HG02884 (cell line): ENCODE measurements around the gene GOLT1A.

ENCODE experiments used
- ATAC-seq: cut with Tn5 transposase; IDR thresholded peaks from one replicate; pipeline ENCODE4 v1.9.1; 2021; ENCODE audit warnings: mild to moderate bottlenecking, moderate library complexity; ENCODE audit not compliant: unreplicated experiment

GOLT1A gene

DNA sequence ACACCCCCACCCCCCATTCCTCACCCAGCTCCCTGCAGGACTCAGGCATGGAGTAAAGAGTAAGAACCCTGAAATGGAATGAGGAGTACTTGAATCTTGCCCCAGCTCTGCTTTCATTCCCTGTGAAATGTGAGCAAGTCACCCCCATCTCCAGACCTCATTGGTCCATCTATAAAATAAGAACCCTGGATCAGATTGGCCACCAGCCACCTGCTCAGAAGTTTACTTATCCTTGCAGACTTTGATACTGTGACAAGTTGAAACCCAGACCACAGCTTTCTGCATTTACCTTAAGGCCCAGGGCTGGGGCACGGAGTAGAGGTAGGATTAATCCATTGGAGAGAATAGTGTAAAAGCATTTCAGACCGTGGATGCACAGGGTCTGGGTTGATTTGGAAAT lies 19.7 kb downstream of the GOLT1A start:
- no peak for ATAC-seq

DNA sequence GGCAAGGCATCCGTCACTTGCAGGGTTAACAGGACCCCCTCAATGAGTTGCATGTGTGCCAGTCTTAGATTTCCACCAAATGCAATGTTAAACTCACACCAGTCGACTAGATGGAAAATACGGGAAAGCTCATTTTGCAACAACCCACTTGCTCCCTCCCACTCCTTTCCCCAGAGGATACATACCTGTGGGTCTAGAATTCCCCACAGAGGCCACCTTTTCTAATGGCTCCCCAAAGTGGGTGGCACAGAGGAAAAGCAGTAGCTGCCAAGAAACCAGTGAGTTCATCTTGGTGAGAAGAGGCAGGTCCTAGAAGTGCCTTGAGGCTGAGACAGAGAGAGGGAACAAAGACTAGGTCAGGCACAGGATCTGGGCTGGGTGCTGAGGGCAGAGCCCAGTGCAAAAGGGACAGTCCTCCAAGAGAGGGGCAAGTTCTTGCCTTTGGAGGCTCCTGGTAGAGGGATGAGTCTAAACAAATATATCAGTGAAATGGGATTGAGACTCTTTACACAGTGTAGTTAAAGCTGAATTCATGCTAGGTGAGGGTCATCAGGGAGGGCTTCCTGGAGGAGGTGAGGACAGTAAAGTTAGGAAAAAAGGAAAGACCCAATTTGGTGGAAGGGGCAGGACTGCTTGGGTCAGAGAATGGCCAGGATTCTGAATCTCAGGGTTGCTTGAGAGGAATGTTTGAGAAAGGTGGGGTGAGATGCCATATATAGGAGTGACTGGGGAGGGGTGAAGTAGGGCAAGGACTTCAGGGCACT lies 21.0 kb downstream of the GOLT1A start:
- no peak for ATAC-seq

DNA sequence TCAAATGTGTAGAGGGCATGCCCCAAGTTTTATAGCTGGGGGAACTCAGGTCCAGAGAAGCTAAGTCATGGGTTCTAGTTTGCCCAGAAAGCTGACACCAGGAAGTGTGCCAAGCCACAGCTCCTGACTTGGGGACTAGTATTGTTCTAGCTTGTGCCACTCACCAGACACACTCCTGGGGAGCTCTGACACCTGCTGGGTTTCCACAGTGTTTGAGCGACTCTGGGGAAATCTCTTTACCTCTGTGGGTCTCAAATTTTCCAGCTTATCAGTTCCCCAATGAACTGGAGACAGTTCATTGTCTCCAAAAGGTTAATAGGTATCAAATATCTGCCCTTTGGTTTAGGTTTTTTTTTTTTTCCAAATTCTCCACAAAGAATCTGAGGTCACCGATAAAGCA lies 21.7 kb downstream of the GOLT1A start:
- ATAC-seq: no peak

DNA sequence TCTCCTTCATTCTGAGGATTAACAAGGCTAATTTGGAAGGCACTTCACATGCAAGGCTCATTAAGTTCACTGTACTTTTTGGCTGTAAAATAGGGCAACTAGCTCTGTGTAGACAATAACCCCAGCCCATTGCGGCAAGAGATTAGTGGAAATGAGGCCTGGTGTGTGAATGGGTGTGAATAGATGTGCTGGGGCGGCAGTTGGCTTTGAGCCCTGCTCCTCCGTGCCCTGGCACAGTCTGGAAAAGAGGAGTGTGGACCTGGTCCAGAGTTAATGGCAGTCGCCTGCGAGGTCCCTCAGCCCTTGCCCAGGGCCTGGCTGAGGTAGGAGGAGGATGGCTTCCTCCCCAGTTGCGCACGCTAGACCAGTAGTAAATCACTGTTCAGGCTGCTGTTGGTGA lies 22.3 kb downstream of the GOLT1A start:
- ATAC-seq: no peak

DNA sequence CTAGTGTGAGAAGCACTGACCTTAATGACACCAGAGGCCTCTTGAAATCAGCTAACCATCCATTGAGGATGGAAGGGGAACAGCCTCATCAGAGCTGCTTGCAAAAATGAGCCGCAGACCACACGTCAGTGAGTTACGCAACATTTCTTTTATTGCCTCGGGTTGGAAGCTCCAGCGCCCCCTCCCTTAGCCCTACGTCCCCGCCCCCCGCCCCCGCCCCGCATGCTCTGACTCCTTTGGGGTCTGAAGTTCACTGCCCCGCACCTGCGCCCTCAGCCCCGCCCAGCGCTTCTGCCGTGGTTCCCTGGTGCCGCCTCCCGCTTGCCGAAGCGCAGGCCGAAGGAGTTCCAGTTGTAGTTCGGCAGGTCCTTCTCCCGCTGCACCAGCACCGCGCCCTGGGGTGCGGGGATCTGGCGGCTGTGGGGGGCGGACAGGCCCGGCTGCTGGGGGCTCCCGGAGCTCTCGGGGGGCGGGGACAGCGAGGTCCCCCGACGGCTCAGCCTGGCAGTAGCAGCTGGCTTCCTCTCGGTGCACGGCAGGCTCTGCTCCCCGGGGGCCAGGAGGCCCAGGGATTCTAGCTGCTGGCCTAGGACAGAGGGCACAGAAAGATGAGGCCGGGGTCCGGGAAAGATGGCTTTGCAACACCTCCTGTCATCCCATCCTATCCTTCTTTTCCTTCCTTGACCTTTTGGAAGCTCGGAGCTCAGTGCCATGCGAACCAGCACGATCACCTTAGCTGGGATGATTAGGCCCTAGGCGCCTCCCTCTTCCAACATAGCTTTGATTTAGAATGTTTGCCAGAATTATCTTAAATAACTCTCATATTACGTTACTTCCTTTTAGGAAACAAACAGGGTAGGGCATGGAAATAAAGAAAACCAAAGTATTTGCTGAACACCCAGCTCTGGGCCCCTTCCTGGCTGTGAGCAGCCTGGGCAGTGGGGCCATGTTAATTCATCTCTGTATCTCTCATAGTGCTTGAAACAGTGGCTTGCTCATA lies 23.3 kb downstream of the GOLT1A start:
- ATAC-seq: no peak

DNA sequence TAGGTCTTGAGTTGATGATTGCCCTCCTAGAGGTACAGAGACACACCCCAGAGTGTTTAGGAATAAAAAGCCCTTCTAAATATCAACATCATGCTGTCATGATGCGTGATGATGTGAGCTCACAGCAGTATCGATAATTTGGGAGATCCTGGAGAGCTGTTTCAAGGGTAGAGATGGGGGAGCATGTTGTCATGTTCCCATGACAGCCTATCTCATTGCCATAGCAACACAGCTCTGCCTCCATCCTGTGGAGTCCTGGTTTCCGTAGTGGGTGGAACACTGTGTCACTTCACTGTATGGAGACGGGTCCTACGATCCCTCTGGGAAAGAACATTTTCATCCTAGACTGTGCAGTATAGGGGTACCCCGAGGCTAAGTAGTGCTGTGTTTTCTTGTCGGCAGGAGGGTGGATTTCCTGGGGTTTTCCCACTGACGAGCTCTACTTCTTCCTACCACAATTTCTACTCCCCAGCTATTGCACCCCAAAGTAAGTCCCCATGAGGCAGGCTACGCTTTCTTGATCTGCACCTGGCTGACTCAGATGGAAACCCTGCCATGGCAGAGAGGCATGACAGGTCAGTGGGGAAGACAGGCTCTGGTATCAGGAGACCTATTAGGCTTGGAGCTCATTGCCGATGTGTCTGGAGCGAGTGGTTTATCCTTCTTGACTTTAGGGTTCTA lies 24.7 kb downstream of the GOLT1A start:
- no peak for ATAC-seq

DNA sequence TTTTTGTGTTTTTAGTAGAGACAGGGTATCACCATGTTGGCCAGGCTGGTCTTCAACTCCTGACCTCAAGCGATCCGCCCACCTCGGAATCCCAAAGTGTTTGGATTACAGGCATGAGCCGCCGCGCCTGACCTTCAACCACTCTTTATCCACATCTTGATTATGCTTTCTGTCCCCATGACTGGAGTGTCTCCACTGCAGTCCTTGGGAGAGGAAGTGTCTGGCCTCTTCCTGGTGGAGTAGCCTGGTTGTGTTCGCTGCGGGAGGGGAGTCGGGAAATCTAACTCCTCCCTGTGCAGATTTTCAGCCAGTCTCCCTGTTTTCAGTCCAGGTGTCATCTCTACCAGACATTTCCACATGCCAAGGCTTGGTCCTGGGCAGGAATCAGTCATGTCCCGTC lies 27.2 kb downstream of the GOLT1A start:
- ATAC-seq: no peak

DNA sequence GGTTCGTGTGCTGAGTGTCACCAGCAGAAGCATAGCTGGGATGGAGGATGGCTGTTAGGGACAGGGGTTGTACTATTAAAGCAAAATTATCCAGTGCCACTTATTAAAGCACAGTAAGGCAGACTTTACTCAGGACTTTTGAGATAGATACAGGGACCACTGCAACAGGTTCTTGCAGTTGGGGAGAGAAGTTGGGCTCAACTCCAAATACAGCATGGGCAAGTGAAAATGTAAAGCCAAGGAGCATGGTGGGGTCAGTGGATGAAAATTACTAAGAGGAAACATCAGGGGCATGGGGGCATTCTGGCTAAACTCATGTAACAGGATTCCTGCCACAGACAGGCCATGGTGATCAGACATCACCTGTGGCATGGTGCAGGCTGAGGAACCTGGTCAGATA lies 32.7 kb downstream of the GOLT1A start:
- ATAC-seq: no peak

DNA sequence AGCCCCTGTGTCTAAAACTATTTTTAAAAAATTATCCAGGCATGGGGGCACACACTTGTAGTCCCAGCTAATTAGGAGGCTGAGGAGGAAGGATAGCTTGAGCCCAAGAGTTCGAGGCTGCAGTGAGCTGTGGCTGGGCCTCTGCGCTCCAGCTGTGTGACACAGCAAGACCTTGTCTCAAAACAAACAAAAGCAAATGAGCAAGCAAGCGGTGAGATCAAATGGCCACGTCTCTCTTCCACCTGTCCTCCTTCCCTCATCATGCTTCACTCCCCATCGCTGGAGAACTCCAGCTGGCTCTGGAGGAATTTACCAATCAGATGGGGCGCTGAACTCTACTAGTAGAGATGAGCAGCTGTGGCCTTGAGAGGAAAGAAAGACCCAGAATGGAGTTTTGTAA lies 33.7 kb downstream of the GOLT1A start:
- ATAC-seq: no peak

DNA sequence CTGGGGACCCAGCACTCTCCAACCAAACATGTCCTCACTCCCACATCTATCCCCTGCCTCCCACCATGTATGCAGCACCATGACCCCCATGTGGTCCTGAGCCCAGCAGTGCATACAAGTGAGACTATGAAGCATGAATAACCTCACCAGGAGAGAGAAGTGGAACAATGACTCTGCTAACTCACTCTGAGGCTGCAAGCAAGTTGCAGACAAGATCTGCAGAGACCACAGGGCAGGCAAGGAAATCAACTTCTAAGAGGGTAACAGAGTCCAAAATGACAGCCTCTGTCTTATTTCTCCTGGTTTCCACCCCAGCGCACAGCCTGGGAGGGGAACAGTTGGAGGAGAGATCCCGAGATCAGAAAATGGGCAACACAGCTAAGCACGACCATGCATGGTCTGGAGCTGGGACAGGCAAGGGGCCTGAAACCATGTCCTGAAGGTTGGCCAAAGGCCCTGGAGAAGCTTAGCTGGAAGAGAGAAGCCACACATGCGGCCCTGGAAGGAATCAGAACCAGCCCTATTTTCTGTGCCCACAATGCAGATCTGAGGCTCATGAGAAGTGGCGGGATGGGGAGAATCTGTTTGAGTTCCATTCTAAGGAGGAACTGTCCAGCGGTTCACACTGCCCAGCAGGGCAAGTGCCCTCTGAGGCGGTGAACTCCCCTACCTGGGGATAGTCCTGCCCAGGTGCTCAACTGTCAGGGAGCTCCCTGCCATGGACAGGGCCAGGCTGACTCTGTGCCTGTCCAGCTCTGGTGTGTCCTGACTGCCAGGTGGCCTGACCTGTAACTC lies 35.1 kb downstream of the GOLT1A start:
- ATAC-seq: no peak

DNA sequence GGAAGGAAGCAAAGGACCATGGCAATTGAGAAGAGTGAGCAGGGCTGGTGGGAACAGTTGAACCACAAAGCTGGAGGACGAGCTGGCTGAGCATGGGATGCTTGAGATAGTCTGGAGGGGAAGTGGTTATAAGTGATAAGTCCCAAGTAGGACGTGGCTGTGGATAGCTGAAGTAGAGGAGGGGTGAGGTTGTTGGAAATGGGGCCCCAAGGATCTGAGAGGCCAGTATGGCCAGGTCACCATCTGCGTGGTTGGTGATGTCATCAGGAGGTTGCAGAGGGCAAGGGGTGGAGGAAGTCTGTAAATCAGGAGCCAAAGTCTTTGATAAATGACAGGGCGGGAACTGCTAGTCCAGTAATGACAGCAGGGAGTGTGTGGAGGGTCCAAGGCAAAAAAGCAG lies 36.7 kb downstream of the GOLT1A start:
- no peak for ATAC-seq

DNA sequence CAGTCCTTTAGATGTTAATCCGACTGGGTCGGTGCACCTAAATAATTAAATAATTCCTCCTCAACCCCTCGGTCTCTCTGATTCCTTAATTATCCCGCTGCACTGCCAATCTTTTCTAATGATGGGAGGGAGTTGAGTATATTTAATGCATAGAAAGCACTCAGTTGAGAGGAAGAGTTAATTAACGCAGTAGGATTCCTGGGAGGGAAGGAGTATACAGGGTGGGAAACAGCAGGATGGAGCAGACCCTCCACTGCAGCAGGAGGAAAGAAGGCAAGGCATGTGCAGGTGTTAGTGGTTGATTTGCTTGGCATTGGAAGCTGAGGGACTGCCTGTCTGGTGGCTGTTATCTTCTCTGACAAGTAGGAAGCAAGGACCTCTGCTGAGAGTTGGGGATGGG lies 37.7 kb downstream of the GOLT1A start:
- no peak for ATAC-seq

DNA sequence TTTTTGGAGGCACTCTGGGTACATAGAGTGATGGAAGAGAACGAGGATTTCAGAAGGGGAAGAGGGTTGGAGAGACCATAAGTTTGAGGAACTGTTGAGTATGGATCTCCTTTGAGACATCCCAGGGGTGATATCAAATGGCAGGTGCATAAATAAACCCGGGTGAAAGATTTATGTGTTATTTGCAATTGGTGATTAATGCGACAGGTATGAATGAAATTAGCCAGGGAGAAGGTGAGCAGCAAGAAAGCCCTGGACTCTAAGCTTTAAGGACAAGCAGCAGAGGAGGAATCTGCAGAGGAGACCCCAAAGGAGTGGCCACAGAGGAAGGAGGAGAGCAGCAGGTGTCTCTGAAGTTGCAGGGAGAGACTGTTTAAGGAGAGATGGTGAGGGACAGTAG lies 38.8 kb downstream of the GOLT1A start:
- no peak for ATAC-seq

DNA sequence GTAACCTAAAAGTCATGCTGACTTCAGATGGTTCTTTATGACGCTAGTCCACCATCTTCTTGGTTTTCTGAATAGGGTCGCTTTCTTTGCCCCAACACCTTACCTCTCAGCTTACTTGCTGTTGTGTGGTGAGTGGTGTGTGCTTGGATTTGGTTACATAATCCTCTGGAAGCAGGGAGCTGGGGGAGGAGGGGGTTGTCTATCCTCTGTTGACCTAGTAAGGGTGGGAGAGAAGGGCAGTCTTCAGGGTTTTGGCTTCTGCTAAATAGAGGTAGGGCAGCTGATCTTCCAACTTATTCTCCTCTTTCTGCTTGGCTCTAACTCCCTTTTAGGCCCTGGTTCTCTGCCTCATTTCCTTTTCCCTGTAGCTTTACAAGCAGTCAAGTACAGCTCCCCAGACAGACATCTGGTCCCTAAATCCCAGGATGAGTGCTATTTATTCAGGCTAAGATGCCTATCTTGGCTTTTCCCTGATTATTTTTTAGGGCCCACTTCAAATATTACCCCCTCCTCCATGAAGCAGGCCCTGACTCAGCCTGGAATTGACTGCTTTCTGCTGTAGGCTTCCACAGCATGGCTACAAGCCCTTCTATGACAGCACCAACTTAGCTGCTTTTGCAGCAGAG lies 41.3 kb downstream of the GOLT1A start:
- ATAC-seq: no peak

DNA sequence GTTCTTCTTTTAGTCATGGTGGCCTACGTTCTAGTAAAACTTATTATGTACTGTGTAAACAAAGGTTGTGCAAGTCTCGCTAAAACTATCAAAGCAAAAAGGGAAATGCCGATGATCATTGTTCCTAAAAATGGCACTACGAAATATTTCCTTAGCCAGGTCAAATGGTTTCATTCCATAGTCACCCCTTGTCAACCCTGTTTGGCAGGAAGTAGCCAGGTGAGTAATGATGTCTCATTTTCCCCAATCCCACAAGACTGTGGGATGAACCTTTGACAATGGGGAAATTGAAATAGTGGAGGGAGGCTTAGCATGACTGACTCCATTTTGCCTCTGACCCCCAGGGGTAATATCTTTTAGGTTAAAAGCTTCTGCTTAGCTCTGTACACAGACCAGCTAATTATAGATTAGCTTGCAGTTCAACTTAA lies 42.0 kb downstream of the GOLT1A start:
- no peak for ATAC-seq

DNA sequence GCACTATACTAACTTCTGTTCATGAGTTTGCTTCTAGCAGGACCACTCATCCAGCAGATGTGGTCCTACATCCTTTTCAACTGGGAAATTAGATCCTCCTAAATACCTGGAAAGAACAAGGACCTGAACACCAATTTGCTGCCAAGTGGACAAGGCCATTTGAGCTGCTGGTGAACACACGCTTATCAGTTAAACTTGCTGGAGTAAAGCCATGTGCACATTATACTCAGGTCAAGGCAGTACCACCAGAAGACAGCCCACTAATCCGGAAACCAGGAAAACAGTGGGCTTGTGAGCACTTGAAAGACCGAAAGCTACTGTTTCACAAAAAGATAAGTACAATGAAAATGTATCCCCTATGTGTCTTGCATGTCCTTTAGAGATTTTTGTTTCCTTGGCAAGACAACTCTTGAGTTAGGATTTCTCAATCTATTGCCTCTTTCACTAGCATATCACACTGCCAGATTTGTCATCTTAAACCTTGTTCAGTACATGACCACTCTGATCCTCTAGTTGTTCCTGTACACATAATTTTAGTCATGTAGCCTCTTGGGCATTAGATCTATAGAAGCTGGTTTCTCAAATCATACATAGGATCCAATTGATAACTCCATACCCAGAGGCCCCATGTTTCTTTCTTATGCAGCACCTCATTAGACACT lies 43.2 kb downstream of the GOLT1A start:
- no peak for ATAC-seq

DNA sequence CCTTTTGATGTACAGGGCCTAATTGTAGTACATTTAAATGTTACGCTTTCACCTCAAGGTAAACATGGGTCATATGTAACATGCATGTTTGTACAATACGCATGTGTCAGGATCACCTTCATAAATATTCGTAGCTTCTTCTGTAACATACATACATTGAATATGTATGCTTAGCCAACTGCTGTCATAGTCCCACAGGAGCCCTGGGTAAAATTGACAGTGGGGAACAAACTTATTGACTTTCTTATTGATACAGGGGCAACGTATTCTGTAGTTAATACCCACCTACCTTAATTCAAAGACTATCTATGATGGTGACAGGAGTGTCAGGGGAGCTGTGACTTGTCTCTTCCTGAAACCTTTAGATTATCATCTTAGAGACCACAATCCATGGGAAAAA lies 43.9 kb downstream of the GOLT1A start:
- no peak for ATAC-seq

DNA sequence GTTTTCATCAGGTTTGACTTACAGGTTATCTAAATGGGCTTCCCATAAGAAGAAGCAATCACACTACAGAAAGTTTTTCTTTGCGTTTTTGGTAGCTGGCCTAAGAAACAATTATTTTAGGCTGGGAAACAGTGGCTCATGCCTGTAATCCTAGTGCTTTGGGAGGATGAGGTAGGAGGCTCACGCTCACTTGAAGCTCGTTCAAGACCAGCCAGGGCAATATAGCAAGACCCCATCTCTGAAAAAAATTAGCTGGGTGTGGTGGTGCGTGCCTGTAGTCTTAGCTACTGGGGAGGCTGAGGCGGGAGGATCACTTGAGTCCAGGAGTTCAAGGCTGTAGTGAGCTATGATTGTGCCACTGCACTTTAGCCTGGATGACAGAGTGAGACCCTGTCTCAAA lies 46.1 kb downstream of the GOLT1A start:
- no peak for ATAC-seq

DNA sequence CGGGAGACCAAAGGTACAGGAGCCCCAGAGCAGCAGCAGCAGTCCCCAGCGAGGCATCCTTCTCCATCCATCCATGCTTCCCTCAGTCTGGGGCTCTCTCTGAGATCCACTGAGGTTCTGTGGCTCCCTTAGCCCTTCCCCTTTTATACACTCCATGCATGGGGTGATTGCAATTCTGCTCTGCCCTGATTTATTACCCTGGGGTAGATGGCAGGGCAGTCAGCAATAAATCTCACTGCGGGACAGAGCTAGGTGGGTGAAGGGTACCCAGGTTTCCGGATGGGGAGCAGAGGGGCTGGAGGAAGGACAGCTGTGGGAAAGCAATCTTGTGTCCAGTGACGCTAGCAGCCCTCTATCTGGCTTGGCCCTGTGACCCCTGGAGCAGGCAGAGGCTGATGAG lies 47.6 kb downstream of the GOLT1A start, which contains the start of gene REN:
Gene REN, minus strand, starts transcription at position 119 of the 400 bp plus-strand sequence. Its CDS starts 44 bp downstream, at position 75.
- no peak for ATAC-seq
